HepG2 (cell line): ENCODE data around the gene SCARB2. TPM values are rescaled to one million over a fixed set of nuclear protein-coding genes. Genes with fewer than 3 reads are reported as not detected.

ENCODE experiments used
- BORCS8-MEF2B ChIP-seq: sonication (generic); formaldehyde crosslinking; IDR thresholded peaks from 2 replicates; pipeline ENCODE4 v1.8.0; 2022; ENCODE audit warnings: mild to moderate bottlenecking, missing genetic modification reagents
- BRD4 ChIP-seq: sonication (generic); formaldehyde crosslinking; IDR thresholded peaks from 2 replicates; pipeline ENCODE4 v1.4.0; 2020; ENCODE audit warnings: missing genetic modification reagents
- CBX1 ChIP-seq: IDR thresholded peaks from one replicate; pipeline ENCODE4 v1.6.1; 2016; ENCODE audit warnings: antibody characterized with exemption, low read depth
- CREBL2 ChIP-seq: sonication (generic); formaldehyde crosslinking; IDR thresholded peaks from 2 replicates; pipeline ENCODE4 v1.8.1; 2023; ENCODE audit warnings: missing genetic modification reagents, mild to moderate bottlenecking, borderline replicate concordance
- FOXO1 ChIP-seq: sonication (generic); formaldehyde crosslinking; IDR thresholded peaks from 2 replicates; pipeline ENCODE4 v1.4.0; 2020; ENCODE audit warnings: missing genetic modification reagents
- KDM3A ChIP-seq: IDR thresholded peaks from 2 replicates; pipeline ENCODE4 v1.6.1; 2018; ENCODE audit warnings: low read depth, missing compliant biosample characterization
- MAFK ChIP-seq, 2 experiments: IDR thresholded peaks in 1 of 2; conservative IDR thresholded peaks in 1 of 2; 2 replicates each; pipeline ENCODE4 v1.6.1; 2011; ENCODE audit warnings: improper control_type of control experiment in 2 of 2, low read length in 2 of 2
- MED1 ChIP-seq: sonication (generic); formaldehyde crosslinking; IDR thresholded peaks from 2 replicates; pipeline ENCODE4 v1.4.0; 2020; ENCODE audit warnings: missing genetic modification reagents
- NONO ChIP-seq, 2 experiments: fragments of 450-650 bp in 1 of 2; sonication (generic) in 1 of 2; formaldehyde crosslinking in 1 of 2; IDR thresholded peaks in 1 of 2; conservative IDR thresholded peaks in 1 of 2; 2 replicates each; pipeline versions ENCODE4 v1.6.1 to v1.8.0; 2017 to 2022; ENCODE audit warnings: mild to moderate bottlenecking in 1 of 2, missing genetic modification reagents in 1 of 2, moderate library complexity in 1 of 2
- PITX1 ChIP-seq: sonication (generic); formaldehyde crosslinking; IDR thresholded peaks from 2 replicates; pipeline ENCODE4 v1.5.1; 2020; ENCODE audit warnings: mild to moderate bottlenecking, missing genetic modification reagents
- PRDM4 ChIP-seq: sonication (generic); formaldehyde crosslinking; IDR thresholded peaks from 2 replicates; pipeline ENCODE4 v1.9.0; 2021; ENCODE audit warnings: missing genetic modification reagents, borderline replicate concordance
- RBAK ChIP-seq: sonication (generic); formaldehyde crosslinking; IDR thresholded peaks from 2 replicates; pipeline ENCODE4 v1.5.1; 2020; ENCODE audit warnings: mild to moderate bottlenecking, missing genetic modification reagents
- RFXAP ChIP-seq: sonication (generic); formaldehyde crosslinking; IDR thresholded peaks from 2 replicates; pipeline ENCODE4 v1.4.0; 2020; ENCODE audit warnings: missing genetic modification reagents, borderline replicate concordance
- SCMH1 ChIP-seq: sonication (generic); formaldehyde crosslinking; IDR thresholded peaks from 2 replicates; pipeline ENCODE4 v1.9.0; 2021; ENCODE audit warnings: missing genetic modification reagents, mild to moderate bottlenecking, borderline replicate concordance
- SP2 ChIP-seq: sonication (generic); formaldehyde crosslinking; IDR thresholded peaks from 2 replicates; pipeline ENCODE4 v1.5.1; 2020; ENCODE audit warnings: mild to moderate bottlenecking, missing genetic modification reagents
- TP53 ChIP-seq: sonication (generic); formaldehyde crosslinking; conservative IDR thresholded peaks from 2 replicates; pipeline ENCODE4 v1.4.0; 2020; ENCODE audit warnings: missing genetic modification reagents
- YY1 ChIP-seq: IDR thresholded peaks from 2 replicates; pipeline ENCODE4 v1.6.1; 2011; ENCODE audit warnings: low read length, low read depth, moderate library complexity, mild to moderate bottlenecking; ENCODE audit not compliant: insufficient read depth, insufficient replicate concordance
- ZBTB43 ChIP-seq: sonication (generic); formaldehyde crosslinking; conservative IDR thresholded peaks from 2 replicates; pipeline ENCODE4 v1.4.0; 2020; ENCODE audit warnings: missing genetic modification reagents
- ZFP36 ChIP-seq: fragments of 150-350 bp; IDR thresholded peaks from 2 replicates; pipeline ENCODE4 v1.6.1; 2018; ENCODE audit warnings: borderline replicate concordance, low read length, low read depth; ENCODE audit not compliant: partially characterized antibody
- ZNF253 ChIP-seq: sonication (generic); formaldehyde crosslinking; IDR thresholded peaks from 2 replicates; pipeline ENCODE4 v1.8.0; 2022; ENCODE audit warnings: mild to moderate bottlenecking, missing genetic modification reagents, borderline replicate concordance
- ZNF333 ChIP-seq: sonication (generic); formaldehyde crosslinking; IDR thresholded peaks from 2 replicates; pipeline ENCODE4 v1.4.0; 2020; ENCODE audit warnings: mild to moderate bottlenecking, missing genetic modification reagents, borderline replicate concordance
- ZNF383 ChIP-seq: sonication (generic); formaldehyde crosslinking; IDR thresholded peaks from 2 replicates; pipeline ENCODE4 v1.4.0; 2020; ENCODE audit warnings: missing genetic modification reagents, mild to moderate bottlenecking, borderline replicate concordance
- ZNF431 ChIP-seq: sonication (generic); formaldehyde crosslinking; IDR thresholded peaks from 2 replicates; pipeline ENCODE4 v1.9.0; 2022; ENCODE audit warnings: missing genetic modification reagents, low read depth, mild to moderate bottlenecking, borderline replicate concordance
- polyA plus RNA-seq, 8 experiments: library from polyadenylated mRNA; depleted of rRNA in 3 of 8; stranded (reverse) in 7 of 8; unstranded in 1 of 8; fragments of >200 nt; fragmentation: Illumina TruSeq in 4 of 8; extraction: Trizol in 4 of 8; gene quantifications; 2 replicates each; pipeline versions ENCODE4 v1.2.1 to v1.2.3, GENCODE V29; 2011 to 2016; ENCODE audit warnings: low read depth in 4 of 8, missing spikeins in 1 of 8, mixed read lengths in 1 of 8; ENCODE audit not compliant: insufficient read depth in 1 of 8
- total RNA-seq, 5 experiments: library from RNA; depleted of rRNA; stranded (reverse); fragments of >200 nt; fragmentation: Illumina TruSeq; extraction: Trizol; gene quantifications; 2 replicates each; pipeline ENCODE4 v1.2.3, GENCODE V29; 2016; ENCODE audit warnings: low read depth in 1 of 5

SCARB2 gene
- total and polyA plus RNA-seq, 2 of the 13 experiments (the other 11 are each of a cell fraction or from before 2014, with no cell fraction given) = 40.6 to 43.4 TPM

GRCh38 chr4:76179398-76180318, 34.0 kb downstream of the SCARB2 start (continued):
- no peak for TF ChIP-seq PRDM4
- TF ChIP-seq ZNF383 (CRISPR knock-in tag) = no peak
- TF ChIP-seq MED1 = no peak; the same call in 1 of the 2 replicates
- no peak for TF ChIP-seq RBAK (CRISPR knock-in tag)
- TF ChIP-seq BRD4 (CRISPR knock-in tag) = no peak
- peak; percentile 63 for TF ChIP-seq FOXO1 (CRISPR knock-in tag)
- TF ChIP-seq CBX1 = no peak
- TF ChIP-seq ZNF333 (CRISPR knock-in tag) = no peak
- no peak for TF ChIP-seq SP2 (CRISPR knock-in tag)
- peak; percentile 58; the same call in 1 of the 2 replicates for TF ChIP-seq BORCS8-MEF2B
- peak; percentile 54; the same call in 1 of the 2 replicates for TF ChIP-seq KDM3A (CRISPR knock-in tag)
- no peak for TF ChIP-seq TP53 (CRISPR knock-in tag)
- TF ChIP-seq CREBL2 (CRISPR knock-in tag) = no peak
- no peak for TF ChIP-seq ZNF253 (CRISPR knock-in tag)
- TF ChIP-seq SCMH1 = no peak
- 0 out of 4 replicates have a peak, but pooled peaks of 1 of the 2 experiments have one; percentile 5 for TF ChIP-seq MAFK (conservative IDR thresholded peaks at IDR 0.05 in 1 of 2, IDR thresholded peaks at IDR 0.05 in 1 of 2; ENCODE audit: low read length in 2 of 2)
- peak; percentile 47 for TF ChIP-seq ZFP36
- TF ChIP-seq ZBTB43 (CRISPR knock-in tag) = no peak
- peak; percentile 28; the same call in 1 of the 2 replicates for TF ChIP-seq PITX1 (CRISPR knock-in tag)
- TF ChIP-seq ZNF431 (CRISPR knock-in tag) = no peak
- no peak for TF ChIP-seq RFXAP (CRISPR knock-in tag)
- TF ChIP-seq NONO (IDR thresholded peaks at IDR 0.05) = no peak
- no peak for TF ChIP-seq NONO (CRISPR knock-in tag; conservative IDR thresholded peaks at IDR 0.05)
- TF ChIP-seq YY1 = no peak
